Keratinocyte (primary cell): ENCODE measurements around the gene GOSR1.

Experiments used
- EZH2 ChIP-seq: IDR thresholded peaks from one replicate; pipeline ENCODE4 v1.6.1; 2012; ENCODE audit warnings: inconsistent platforms, mild to moderate bottlenecking, low read length, moderate library complexity
- TF ChIP-seq, protein P1 (sequence below), 3 experiments: IDR thresholded peaks in 1 of 3; conservative IDR thresholded peaks in 1 of 3; optimal IDR thresholded peaks in 1 of 3; 2 replicates in 2 of 3; 3 replicates in 1 of 3; pipeline versions ENCODE3 to v1.5.1; 2011; ENCODE audit warnings: low read length in 3 of 3, mild to moderate bottlenecking in 3 of 3, moderate library complexity in 2 of 3, control low read depth in 1 of 3, inconsistent platforms in 1 of 3; ENCODE audit not compliant: insufficient read depth in 2 of 3; ENCODE audit errors: extremely low read depth in 1 of 3

DNA sequence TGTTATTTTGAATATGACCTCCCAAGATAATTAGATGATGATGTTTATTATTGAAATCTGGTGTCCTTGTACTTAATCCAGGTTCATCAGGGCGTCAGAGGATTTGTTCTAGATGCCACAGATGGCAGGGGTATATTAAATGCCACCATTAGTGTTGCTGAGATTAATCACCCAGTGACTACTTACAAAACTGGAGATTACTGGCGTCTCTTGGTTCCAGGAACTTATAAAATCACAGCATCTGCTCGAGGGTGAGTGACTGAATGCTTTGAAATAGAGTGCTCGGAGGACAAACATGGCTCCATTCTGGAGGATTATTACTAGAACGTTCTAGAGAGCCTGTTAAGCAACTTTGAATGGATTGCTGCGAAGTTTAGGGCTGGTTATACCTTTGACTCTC lies 33.5 kb upstream of the GOSR1 start:
- TF ChIP-seq, protein P1, sequence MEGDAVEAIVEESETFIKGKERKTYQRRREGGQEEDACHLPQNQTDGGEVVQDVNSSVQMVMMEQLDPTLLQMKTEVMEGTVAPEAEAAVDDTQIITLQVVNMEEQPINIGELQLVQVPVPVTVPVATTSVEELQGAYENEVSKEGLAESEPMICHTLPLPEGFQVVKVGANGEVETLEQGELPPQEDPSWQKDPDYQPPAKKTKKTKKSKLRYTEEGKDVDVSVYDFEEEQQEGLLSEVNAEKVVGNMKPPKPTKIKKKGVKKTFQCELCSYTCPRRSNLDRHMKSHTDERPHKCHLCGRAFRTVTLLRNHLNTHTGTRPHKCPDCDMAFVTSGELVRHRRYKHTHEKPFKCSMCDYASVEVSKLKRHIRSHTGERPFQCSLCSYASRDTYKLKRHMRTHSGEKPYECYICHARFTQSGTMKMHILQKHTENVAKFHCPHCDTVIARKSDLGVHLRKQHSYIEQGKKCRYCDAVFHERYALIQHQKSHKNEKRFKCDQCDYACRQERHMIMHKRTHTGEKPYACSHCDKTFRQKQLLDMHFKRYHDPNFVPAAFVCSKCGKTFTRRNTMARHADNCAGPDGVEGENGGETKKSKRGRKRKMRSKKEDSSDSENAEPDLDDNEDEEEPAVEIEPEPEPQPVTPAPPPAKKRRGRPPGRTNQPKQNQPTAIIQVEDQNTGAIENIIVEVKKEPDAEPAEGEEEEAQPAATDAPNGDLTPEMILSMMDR (optimal IDR thresholded peaks at IDR 0.05 in 1 of 3, IDR thresholded peaks at IDR 0.05 in 1 of 3, conservative IDR thresholded peaks at IDR 0.05 in 1 of 3; ENCODE audit: extremely low read depth in 1 of 3, insufficient read depth in 2 of 3, low read length in 3 of 3), result no peak
- no peak for TF ChIP-seq EZH2
